Vagina (tissue), 2 donors: Measurements from ENCODE around the gene AP1S1. TPM values are rescaled to one million over a fixed set of nuclear protein-coding genes. Genes with fewer than 3 reads are reported as not detected.

Experiments used
- DNase-seq, 2 donors: peaks; one replicate each; pipeline ENCODE4 v3.0.0-alpha.2; 2017; ENCODE audit errors: extremely low spot score in 2 of 2
- H3K27ac ChIP-seq: fragments of 200-600 bp; sonication (generic); one replicate; pipeline ENCODE4 v1.5.1; 2019
- H3K27me3 ChIP-seq: fragments of 200-600 bp; sonication (generic); one replicate; pipeline ENCODE4 v1.5.1; 2019
- H3K36me3 ChIP-seq, 2 donors: fragments of 200-600 bp; sonication (generic); one replicate each; pipeline ENCODE4 v1.5.1; 2017 to 2019
- H3K4me1 ChIP-seq: fragments of 200-600 bp; sonication (generic); one replicate; pipeline ENCODE4 v1.5.1; 2019
- H3K4me3 ChIP-seq, 2 donors: fragments of 200-600 bp; sonication (generic); 1 replicate in 1 of 2; 2 replicates in 1 of 2; pipeline ENCODE4 v1.5.1; 2016 to 2019
- H3K9me3 ChIP-seq: fragments of 200-600 bp; sonication (generic); one replicate; pipeline ENCODE4 v1.5.1; 2019
- CTCF ChIP-seq, 3 experiments: fragments of 450-650 bp in 2 of 3; fragments of 200-600 bp in 1 of 3; sonication (generic) in 1 of 3; IDR thresholded peaks; one replicate each; pipeline ENCODE4 v1.5.1; 2017 to 2019; ENCODE audit warnings: antibody characterized with exemption in 3 of 3, mild to moderate bottlenecking in 2 of 3, moderate library complexity in 2 of 3
- POLR2A ChIP-seq, 2 donors: fragments of 450-650 bp; IDR thresholded peaks; one replicate each; pipeline ENCODE4 v1.6.1; 2017; ENCODE audit warnings: antibody characterized with exemption in 2 of 2, mild to moderate bottlenecking in 2 of 2, moderate library complexity in 2 of 2
- POLR2AphosphoS5 ChIP-seq, 2 donors: sonication (generic); formaldehyde crosslinking; IDR thresholded peaks; one replicate each; pipeline ENCODE4 v1.9.0; 2017; ENCODE audit warnings: antibody characterized with exemption in 2 of 2, mild to moderate bottlenecking in 2 of 2, low read depth in 1 of 2; ENCODE audit not compliant: insufficient read depth in 1 of 2
- intact Hi-C: fragments of 100-400 bp; cut with DNase I; formaldehyde crosslinking; loops from one replicate; pipeline ENCODE4 v1.15.1; 2023
- total RNA-seq: library from RNA; depleted of rRNA; stranded (reverse); fragments of >200 nt; gene quantifications from one replicate; pipeline ENCODE4 v1.2.3, GENCODE V29; 2016

AP1S1 gene
- total RNA-seq, 1 donor from 2014 or later, result 42.5 TPM

GRCh38 chr7:101169110-101169837, 15.0 kb downstream of the AP1S1 start:
- H3K27me3 ChIP-seq, result peaks cover 23% of the 10 kb centered on the region
- H3K4me1 ChIP-seq, result peaks cover 44% of the 10 kb centered on the region
- H3K4me3 ChIP-seq, result no peak overlapping the region
- H3K9me3 ChIP-seq, result no peaks in the 10 kb centered on the region
- H3K27ac ChIP-seq, result no peak overlapping the region
- DNase-seq, result no peak
- H3K36me3 ChIP-seq, result no peaks in the 10 kb centered on the region
- TF ChIP-seq POLR2A (IDR thresholded peaks at IDR 0.05), result no peak
- no peak for TF ChIP-seq CTCF (IDR thresholded peaks at IDR 0.05)
- no peak for TF ChIP-seq POLR2AphosphoS5 (IDR thresholded peaks at IDR 0.05; ENCODE audit: insufficient read depth in 1 of 2, low read depth in 1 of 2)
- intact Hi-C loops, result no loop called here

GRCh38 chr7:101169838-101170551, 15.7 kb downstream of the AP1S1 start:
- TF ChIP-seq CTCF (IDR thresholded peaks at IDR 0.05) (peak; percentile 35 to 63 (median 58)), POLR2A (IDR thresholded peaks at IDR 0.05) (no peak), POLR2AphosphoS5 (IDR thresholded peaks at IDR 0.05; ENCODE audit: insufficient read depth in 1 of 2, low read depth in 1 of 2) (no peak)
- Histone ChIP-seq H3K4me3 (no peak overlapping the region), H3K4me1 (peaks cover 37% of the 10 kb centered on the region), H3K9me3 (no peaks in the 10 kb centered on the region), H3K36me3 (no peaks in the 10 kb centered on the region), H3K27me3 (peaks cover 24% of the 10 kb centered on the region), H3K27ac (no peak overlapping the region)
- intact Hi-C loops, result no loop called here
- DNase-seq, result no peak

GRCh38 chr7:101170617-101171441, 16.6 kb downstream of the AP1S1 start:
- peaks cover 29% of the 10 kb centered on the region for H3K4me1 ChIP-seq
- no peak for DNase-seq
- H3K9me3 ChIP-seq, result no peaks in the 10 kb centered on the region
- intact Hi-C loops, result no loop called here
- peaks cover 24% of the 10 kb centered on the region for H3K27me3 ChIP-seq
- no peaks in the 10 kb centered on the region for H3K36me3 ChIP-seq
- no peak overlapping the region for H3K27ac ChIP-seq
- H3K4me3 ChIP-seq, result no peak overlapping the region
- TF ChIP-seq CTCF (IDR thresholded peaks at IDR 0.05) (no peak), POLR2A (IDR thresholded peaks at IDR 0.05) (no peak), POLR2AphosphoS5 (IDR thresholded peaks at IDR 0.05; ENCODE audit: insufficient read depth in 1 of 2, low read depth in 1 of 2) (no peak)

GRCh38 chr7:101171442-101171837, 17.2 kb downstream of the AP1S1 start:
- no peak for DNase-seq
- no peak overlapping the region for H3K27ac ChIP-seq
- H3K9me3 ChIP-seq, result no peaks in the 10 kb centered on the region
- intact Hi-C loops, result no loop called here
- no peak overlapping the region for H3K4me3 ChIP-seq
- TF ChIP-seq POLR2A (IDR thresholded peaks at IDR 0.05) (no peak), POLR2AphosphoS5 (IDR thresholded peaks at IDR 0.05; ENCODE audit: insufficient read depth in 1 of 2, low read depth in 1 of 2) (no peak), CTCF (IDR thresholded peaks at IDR 0.05) (no peak)
- no peaks in the 10 kb centered on the region for H3K36me3 ChIP-seq
- peaks cover 27% of the 10 kb centered on the region for H3K4me1 ChIP-seq
- peaks cover 24% of the 10 kb centered on the region for H3K27me3 ChIP-seq
